HepG2 (cell line): Measurements from ENCODE around the gene LRP1-AS. TPM values are rescaled to one million over a fixed set of nuclear protein-coding genes. Genes with fewer than 3 reads are reported as not detected.

Experiments
- AHR ChIP-seq: IDR thresholded peaks from 2 replicates; pipeline ENCODE4 v1.6.1; 2018; ENCODE audit warnings: missing genetic modification reagents, missing compliant biosample characterization
- ARNT ChIP-seq: fragments of 450-650 bp; IDR thresholded peaks from 2 replicates; pipeline ENCODE4 v1.6.1; 2017
- ATF3 ChIP-seq: sonication (generic); formaldehyde crosslinking; IDR thresholded peaks from 2 replicates; pipeline ENCODE4 v1.4.0; 2020; ENCODE audit warnings: missing genetic modification reagents
- CBX1 ChIP-seq: IDR thresholded peaks from one replicate; pipeline ENCODE4 v1.6.1; 2016; ENCODE audit warnings: antibody characterized with exemption, low read depth
- CEBPB ChIP-seq: IDR thresholded peaks from 2 replicates; pipeline ENCODE4 v1.6.1; 2011; ENCODE audit warnings: low read depth, low read length, improper control_type of control experiment, borderline replicate concordance
- ELF4 ChIP-seq: sonication (generic); formaldehyde crosslinking; IDR thresholded peaks from 2 replicates; pipeline ENCODE4 v1.5.0; 2020; ENCODE audit warnings: missing genetic modification reagents, mild to moderate bottlenecking, moderate library complexity, borderline replicate concordance
- EZH2 ChIP-seq: conservative IDR thresholded peaks from 2 replicates; pipeline ENCODE4 v1.6.1; 2012; ENCODE audit warnings: mild to moderate bottlenecking, low read depth, low read length, moderate library complexity
- GABPB1 ChIP-seq: IDR thresholded peaks from 2 replicates; pipeline ENCODE4 v1.6.1; 2016; ENCODE audit warnings: mild to moderate bottlenecking, missing genetic modification reagents, moderate library complexity, missing compliant biosample characterization
- HNF4A ChIP-seq: sonication (generic); formaldehyde crosslinking; IDR thresholded peaks from 2 replicates; pipeline ENCODE4 v1.4.0; 2020; ENCODE audit warnings: missing genetic modification reagents
- NFKBIZ ChIP-seq: IDR thresholded peaks from 2 replicates; pipeline ENCODE4 v1.6.1; 2018; ENCODE audit warnings: missing genetic modification reagents, missing compliant biosample characterization
- NONO ChIP-seq, 2 experiments: fragments of 450-650 bp in 1 of 2; sonication (generic) in 1 of 2; formaldehyde crosslinking in 1 of 2; IDR thresholded peaks in 1 of 2; conservative IDR thresholded peaks in 1 of 2; 2 replicates each; pipeline versions ENCODE4 v1.6.1 to v1.8.0; 2017 to 2022; ENCODE audit warnings: mild to moderate bottlenecking in 1 of 2, missing genetic modification reagents in 1 of 2, moderate library complexity in 1 of 2
- PATZ1 ChIP-seq: sonication (generic); formaldehyde crosslinking; IDR thresholded peaks from 2 replicates; pipeline ENCODE4 v1.4.0; 2020; ENCODE audit warnings: missing genetic modification reagents
- PAXIP1 ChIP-seq: sonication (generic); formaldehyde crosslinking; conservative IDR thresholded peaks from 2 replicates; pipeline ENCODE4 v1.4.0; 2020; ENCODE audit warnings: mild to moderate bottlenecking, missing genetic modification reagents, moderate library complexity
- RFXAP ChIP-seq: sonication (generic); formaldehyde crosslinking; IDR thresholded peaks from 2 replicates; pipeline ENCODE4 v1.4.0; 2020; ENCODE audit warnings: missing genetic modification reagents, borderline replicate concordance
- RNF2 ChIP-seq: fragments of 450-650 bp; conservative IDR thresholded peaks from 2 replicates; pipeline ENCODE4 v1.6.1; 2016; ENCODE audit warnings: low read depth
- TEAD3 ChIP-seq: optimal IDR thresholded peaks from 2 replicates; pipeline ENCODE3; 2016; ENCODE audit warnings: borderline replicate concordance
- THRA ChIP-seq: sonication (generic); formaldehyde crosslinking; IDR thresholded peaks from 2 replicates; pipeline ENCODE4 v1.4.0; 2020; ENCODE audit warnings: missing genetic modification reagents, borderline replicate concordance
- ZNF124 ChIP-seq: sonication (generic); formaldehyde crosslinking; IDR thresholded peaks from 2 replicates; pipeline ENCODE4 v1.4.0; 2020; ENCODE audit warnings: missing genetic modification reagents
- ZNF230 ChIP-seq: sonication (generic); formaldehyde crosslinking; IDR thresholded peaks from 2 replicates; pipeline ENCODE4 v1.4.0; 2020; ENCODE audit warnings: mild to moderate bottlenecking, missing genetic modification reagents
- ZNF24 ChIP-seq: fragments of 450-650 bp; IDR thresholded peaks from 2 replicates; pipeline ENCODE4 v1.6.1; 2017; ENCODE audit warnings: antibody characterized with exemption, mild to moderate bottlenecking
- ZNF451 ChIP-seq: sonication (generic); formaldehyde crosslinking; IDR thresholded peaks from 2 replicates; pipeline ENCODE4 v1.5.0; 2020; ENCODE audit warnings: mild to moderate bottlenecking, missing genetic modification reagents
- ZNF546 ChIP-seq: sonication (generic); formaldehyde crosslinking; conservative IDR thresholded peaks from 2 replicates; pipeline ENCODE4 v1.8.1; 2023; ENCODE audit warnings: mild to moderate bottlenecking, missing genetic modification reagents
- ZNF567 ChIP-seq: sonication (generic); formaldehyde crosslinking; IDR thresholded peaks from 2 replicates; pipeline ENCODE4 v1.8.1; 2023; ENCODE audit warnings: mild to moderate bottlenecking, missing genetic modification reagents, borderline replicate concordance
- ZNF670 ChIP-seq: sonication (generic); formaldehyde crosslinking; IDR thresholded peaks from 2 replicates; pipeline ENCODE4 v1.8.0; 2022; ENCODE audit warnings: mild to moderate bottlenecking, missing genetic modification reagents, borderline replicate concordance
- polyA plus RNA-seq, 8 experiments: library from polyadenylated mRNA; depleted of rRNA in 3 of 8; stranded (reverse) in 7 of 8; unstranded in 1 of 8; fragments of >200 nt; fragmentation: Illumina TruSeq in 4 of 8; extraction: Trizol in 4 of 8; gene quantifications; 2 replicates each; pipeline versions ENCODE4 v1.2.1 to v1.2.3, GENCODE V29; 2011 to 2016; ENCODE audit warnings: low read depth in 4 of 8, missing spikeins in 1 of 8, mixed read lengths in 1 of 8; ENCODE audit not compliant: insufficient read depth in 1 of 8
- total RNA-seq, 5 experiments: library from RNA; depleted of rRNA; stranded (reverse); fragments of >200 nt; fragmentation: Illumina TruSeq; extraction: Trizol; gene quantifications; 2 replicates each; pipeline ENCODE4 v1.2.3, GENCODE V29; 2016; ENCODE audit warnings: low read depth in 1 of 5

LRP1-AS gene
- total and polyA plus RNA-seq, 2 of the 13 experiments (the other 11 are each of a cell fraction or from before 2014, with no cell fraction given): 0.20 TPM; not detected in 1

GRCh38 chr12:57127101-57127725 is 20.2 kb downstream of the LRP1-AS start (continued):
- TF ChIP-seq ZNF567 (CRISPR knock-in tag) (no peak; the same call in 1 of the 2 replicates), AHR (CRISPR knock-in tag) (no peak), PATZ1 (CRISPR knock-in tag) (peak; percentile 70), RFXAP (CRISPR knock-in tag) (0 out of 2 replicates have a peak, but pooled peaks have one; percentile 29), ZNF124 (CRISPR knock-in tag) (no peak), HNF4A (peak; percentile 85), ZNF230 (CRISPR knock-in tag) (no peak), EZH2 (no peak), ARNT (no peak), ZNF670 (0 out of 2 replicates have a peak, but pooled peaks have one; percentile 55), CBX1 (no peak), RNF2 (no peak), NONO (IDR thresholded peaks at IDR 0.05) (no peak), NONO (CRISPR knock-in tag; conservative IDR thresholded peaks at IDR 0.05) (no peak), PAXIP1 (CRISPR knock-in tag) (peak; percentile 56), ZNF546 (no peak), ZNF24 (no peak), CEBPB (no peak), ATF3 (CRISPR knock-in tag) (no peak), GABPB1 (CRISPR knock-in tag) (no peak), NFKBIZ (CRISPR knock-in tag) (no peak), TEAD3 (peak; percentile 68), THRA (0 out of 2 replicates have a peak, but pooled peaks have one; percentile 6), ELF4 (no peak), ZNF451 (no peak; the same call in 1 of the 2 replicates)
